Mammary epithelial cell (primary cell): ENCODE measurements around the gene TAF5L.

ENCODE experiments used
- CTCF ChIP-seq, 2 donors: IDR thresholded peaks in 1 of 2; conservative IDR thresholded peaks in 1 of 2; 2 replicates each; pipeline ENCODE4 v1.5.1; 2011 to 2012; ENCODE audit warnings: inconsistent platforms in 2 of 2, low read length in 2 of 2, mild to moderate bottlenecking in 2 of 2, control low read depth in 1 of 2, low read depth in 1 of 2; ENCODE audit not compliant: insufficient read depth in 1 of 2; ENCODE audit errors: extremely low read depth in 1 of 2
- EZH2 ChIP-seq: IDR thresholded peaks from 2 replicates; pipeline ENCODE4 v1.6.1; 2012; ENCODE audit warnings: low read length, inconsistent platforms, borderline replicate concordance

GRCh38 chr1:229617351-229618100 is 8.4 kb downstream of the TAF5L start:
- TF ChIP-seq CTCF (conservative IDR thresholded peaks at IDR 0.05 in 1 of 2, IDR thresholded peaks at IDR 0.05 in 1 of 2; ENCODE audit: extremely low read depth in 1 of 2, insufficient read depth in 1 of 2, low read depth in 1 of 2, low read length in 2 of 2) (no peak), EZH2 (no peak)
